Measurements from ENCODE around the gene TIMM22.
"Not testable (repeated sequence)": the region's sequence is repeated elsewhere in the genome, so short reads cannot be mapped to it uniquely, and the experiment has no call there.

The TIMM22 gene

GRCh38 chr17:973053-973452, 23.9 kb upstream of the TIMM22 start:
- no peak for FAIRE-seq

- FAIRE-seq: not testable (repeated sequence)
Measured at GRCh38 chr17:974778-975177, 22.2 kb upstream of the TIMM22 start.

- FAIRE-seq: no peak
Measured at GRCh38 chr17:975371-975915, 21.5 kb upstream of the TIMM22 start.

- FAIRE-seq: no peak
Measured at GRCh38 chr17:976312-976711, 20.6 kb upstream of the TIMM22 start.

- FAIRE-seq: no peak
Measured at GRCh38 chr17:977166-977565, 19.8 kb upstream of the TIMM22 start.

- FAIRE-seq: no peak
Measured at GRCh38 chr17:978103-979093, 18.5 kb upstream of the TIMM22 start.

GRCh38 chr17:979212-979538, 17.8 kb upstream of the TIMM22 start:
- no peak for FAIRE-seq

- no peak for FAIRE-seq
Measured at GRCh38 chr17:979539-980405, 17.2 kb upstream of the TIMM22 start, which contains the start of gene NXN. Gene NXN (minus strand): TSS chr17:979776.

- FAIRE-seq: peak; percentile 72
Measured at GRCh38 chr17:980406-981291, 16.3 kb upstream of the TIMM22 start.

- no peak for FAIRE-seq
Measured at GRCh38 chr17:981292-981658, 15.7 kb upstream of the TIMM22 start.

- FAIRE-seq: no peak
Measured at GRCh38 chr17:983921-984320, 13.0 kb upstream of the TIMM22 start.

GRCh38 chr17:986322-986929, 10.5 kb upstream of the TIMM22 start:
- FAIRE-seq: no peak

- no peak for FAIRE-seq
Measured at GRCh38 chr17:987931-988330, 9.0 kb upstream of the TIMM22 start.

- no peak for FAIRE-seq
Measured at GRCh38 chr17:988561-988960, 8.4 kb upstream of the TIMM22 start.

GRCh38 chr17:992933-993332, 4.0 kb upstream of the TIMM22 start:
- FAIRE-seq: no peak

- not testable (repeated sequence) for FAIRE-seq
Measured at GRCh38 chr17:995324-995723, 1.6 kb upstream of the TIMM22 start.

- no peak for FAIRE-seq
Measured at GRCh38 chr17:998111-998510, 1.2 kb downstream of the TIMM22 start.

GRCh38 chr17:1000597-1001461, 3.9 kb downstream of the TIMM22 start:
- no peak for FAIRE-seq

- FAIRE-seq: no peak
Measured at GRCh38 chr17:1001640-1002411, 4.9 kb downstream of the TIMM22 start.

GRCh38 chr17:1002412-1002753, 5.5 kb downstream of the TIMM22 start:
- no peak for FAIRE-seq

Data from endometrium (tissue), 2 donors.